AML-193 (cell line): ENCODE data around the gene VIPR2.

ENCODE experiments used
- DNase-seq, 2 experiments: peaks; one replicate each; lab custom pipeline; 2025; lab: John Stamatoyannopoulos, UW

Gene VIPR2

GRCh38 chr7:159066816-159067575 lies 77.7 kb downstream of the VIPR2 start:
- no peak for DNase-seq

GRCh38 chr7:159065852-159066480 lies 78.7 kb downstream of the VIPR2 start:
- no peak for DNase-seq

GRCh38 chr7:159064816-159065510 lies 79.7 kb downstream of the VIPR2 start:
- no peak for DNase-seq

- DNase-seq = no peak
These were observed 80.4 kb downstream of the VIPR2 start for GRCh38 chr7:159064121-159064815.

GRCh38 chr7:159063046-159063840 lies 81.4 kb downstream of the VIPR2 start:
- no peak for DNase-seq

GRCh38 chr7:159062569-159062968 lies 82.1 kb downstream of the VIPR2 start:
- no peak for DNase-seq

GRCh38 chr7:159061674-159062212 lies 82.9 kb downstream of the VIPR2 start:
- DNase-seq = no peak

GRCh38 chr7:159061209-159061608 lies 83.5 kb downstream of the VIPR2 start:
- DNase-seq = no peak

- DNase-seq = no peak
These were observed 84.2 kb downstream of the VIPR2 start for GRCh38 chr7:159060440-159060839.

GRCh38 chr7:159059629-159060028 lies 85.0 kb downstream of the VIPR2 start:
- DNase-seq = no peak

- DNase-seq = no peak
These were observed 87.0 kb downstream of the VIPR2 start for GRCh38 chr7:159057647-159058046.

GRCh38 chr7:159056737-159057136 lies 87.9 kb downstream of the VIPR2 start:
- DNase-seq = no peak

GRCh38 chr7:159051916-159052315 lies 92.8 kb downstream of the VIPR2 start:
- no peak for DNase-seq

- no peak for DNase-seq
These were observed 94.0 kb downstream of the VIPR2 start for GRCh38 chr7:159050704-159051103.

GRCh38 chr7:159049266-159050025 lies 95.2 kb downstream of the VIPR2 start:
- no peak for DNase-seq

GRCh38 chr7:159048656-159049055 lies 96.0 kb downstream of the VIPR2 start:
- no peak for DNase-seq

- DNase-seq = no peak
These were observed 97.1 kb downstream of the VIPR2 start for GRCh38 chr7:159047536-159047935.

GRCh38 chr7:159046300-159046699 lies 98.4 kb downstream of the VIPR2 start:
- no peak for DNase-seq

- DNase-seq = no peak
These were observed 98.8 kb downstream of the VIPR2 start for GRCh38 chr7:159045839-159046238.

GRCh38 chr7:159042581-159043101 lies 102.0 kb downstream of the VIPR2 start:
- DNase-seq = no peak
